Keratinocyte (primary cell): ENCODE measurements around the gene SLC25A21. TPM values are rescaled to one million over a fixed set of nuclear protein-coding genes. Genes with fewer than 3 reads are reported as not detected.

Experiments used
- DNase-seq: peaks from one replicate; pipeline ENCODE4 v3.0.0-alpha.2; 2011; ENCODE audit warnings: low read depth, missing footprints, low spot score
- FAIRE-seq: peaks from 2 replicates; lab custom pipeline; 2011; peaks lifted over from hg19 to GRCh38; lab: Jason Lieb, UNC
- H2AFZ ChIP-seq: 2 replicates; pipeline ENCODE4 v1.6.0; 2012; ENCODE audit warnings: low read length, control low read depth, inconsistent platforms; ENCODE audit not compliant: control insufficient read depth
- H3K27ac ChIP-seq: 2 replicates; pipeline ENCODE4 v1.5.1; 2011; ENCODE audit warnings: low read length; ENCODE audit not compliant: control insufficient read depth, insufficient read depth
- H3K27me3 ChIP-seq: 3 replicates; pipeline ENCODE4 v1.6.0; 2011; ENCODE audit warnings: low read length; ENCODE audit not compliant: control insufficient read depth, insufficient read depth; ENCODE audit errors: extremely low read depth
- H3K36me3 ChIP-seq, 2 experiments: 2 replicates in 1 of 2; 3 replicates in 1 of 2; pipeline ENCODE4 v1.5.1; 2011; ENCODE audit warnings: low read length in 2 of 2, mild to moderate bottlenecking in 1 of 2; ENCODE audit not compliant: control insufficient read depth in 2 of 2, insufficient read depth in 2 of 2; ENCODE audit errors: extremely low read depth in 1 of 2
- H3K4me1 ChIP-seq: 3 replicates; pipeline ENCODE4 v1.5.1; 2011; ENCODE audit warnings: low read length; ENCODE audit not compliant: control insufficient read depth, insufficient read depth; ENCODE audit errors: extremely low read depth
- H3K4me2 ChIP-seq: 3 replicates; pipeline ENCODE4 v1.6.0; 2011; ENCODE audit warnings: low read depth, low read length; ENCODE audit not compliant: control insufficient read depth, insufficient read depth; ENCODE audit errors: extremely low read depth
- H3K4me3 ChIP-seq, 3 experiments: fragments of 200-600 bp in 1 of 3; sonication (generic) in 1 of 3; 2 replicates in 2 of 3; 3 replicates in 1 of 3; pipeline ENCODE4 v1.5.1; 2011 to 2016; ENCODE audit warnings: low read length in 3 of 3, mild to moderate bottlenecking in 3 of 3, control low read depth in 2 of 3, inconsistent platforms in 1 of 3, low read depth in 1 of 3, mixed read lengths in 1 of 3, mixed run types in 1 of 3, moderate library complexity in 1 of 3; ENCODE audit not compliant: control insufficient read depth in 2 of 3, insufficient read depth in 2 of 3; ENCODE audit errors: extremely low read depth in 1 of 3
- H3K79me2 ChIP-seq: 2 replicates; pipeline ENCODE4 v1.6.0; 2012; ENCODE audit warnings: low read length; ENCODE audit not compliant: control insufficient read depth, insufficient read depth
- H3K9ac ChIP-seq: 3 replicates; pipeline ENCODE4 v1.6.0; 2011; ENCODE audit warnings: low read length; ENCODE audit not compliant: control insufficient read depth, insufficient read depth; ENCODE audit errors: extremely low read depth
- H3K9me1 ChIP-seq: 3 replicates; pipeline ENCODE4 v1.6.0; 2011; ENCODE audit warnings: low read length; ENCODE audit not compliant: control insufficient read depth, insufficient read depth; ENCODE audit errors: extremely low read depth
- H3K9me3 ChIP-seq: 2 replicates; pipeline ENCODE4 v1.5.1; 2012; ENCODE audit warnings: low read depth, low read length; ENCODE audit not compliant: control insufficient read depth
- H4K20me1 ChIP-seq: 3 replicates; pipeline ENCODE4 v1.6.0; 2011; ENCODE audit warnings: low read length; ENCODE audit not compliant: control insufficient read depth, insufficient read depth; ENCODE audit errors: extremely low read depth
- EZH2 ChIP-seq: IDR thresholded peaks from one replicate; pipeline ENCODE4 v1.6.1; 2012; ENCODE audit warnings: inconsistent platforms, mild to moderate bottlenecking, low read length, moderate library complexity
- dilution Hi-C: fragments of 300-500 bp; cut with MboI; formaldehyde crosslinking; loops from one replicate; pipeline ENCODE4 v1.7.0; 2020; ENCODE audit warnings: low sequenced_read_pairs; ENCODE audit not compliant: extremely low pct_ligation_motif_present
- polyA plus RNA-seq, 5 experiments: library from polyadenylated mRNA; depleted of rRNA in 3 of 5; stranded (reverse) in 3 of 5; stranded (forward) in 1 of 5; unstranded in 1 of 5; fragments of >200 nt; gene quantifications; 1 replicate in 1 of 5; 2 replicates in 3 of 5; 3 replicates in 1 of 5; pipeline versions ENCODE4 v1.2.1 to v1.2.3, GENCODE V29; 2011 to 2012; ENCODE audit warnings: missing spikeins in 2 of 5, low read depth in 1 of 5, low replicate concordance in 1 of 5
- TF ChIP-seq, protein P1 (sequence below), 3 experiments: IDR thresholded peaks in 1 of 3; conservative IDR thresholded peaks in 1 of 3; optimal IDR thresholded peaks in 1 of 3; 2 replicates in 2 of 3; 3 replicates in 1 of 3; pipeline versions ENCODE3 to v1.5.1; 2011; ENCODE audit warnings: low read length in 3 of 3, mild to moderate bottlenecking in 3 of 3, moderate library complexity in 2 of 3, control low read depth in 1 of 3, inconsistent platforms in 1 of 3; ENCODE audit not compliant: insufficient read depth in 2 of 3; ENCODE audit errors: extremely low read depth in 1 of 3

The SLC25A21 gene
- polyA plus RNA-seq, 1 donor (not counting 4 experiments of a cell fraction or from before 2014, with no cell fraction given), result 0.66 TPM

DNA sequence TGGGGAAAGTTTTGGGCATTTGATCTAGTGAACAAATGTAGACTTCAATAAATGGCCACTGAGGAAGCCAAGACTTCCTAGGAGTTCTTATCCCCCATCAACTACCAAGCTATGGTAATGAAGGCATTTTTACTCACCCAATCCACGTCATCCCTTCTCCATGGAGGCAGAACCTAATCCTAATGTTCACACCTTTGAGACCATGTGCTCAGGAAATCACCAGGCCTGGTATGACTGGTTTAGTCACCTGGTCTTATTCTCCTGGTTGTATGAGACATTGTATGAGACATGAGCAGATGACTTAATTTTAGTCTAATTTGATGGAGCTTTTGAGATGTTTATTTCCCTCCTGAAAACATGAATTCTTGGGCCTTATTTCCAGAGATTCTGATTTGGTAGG, 422.2 kb downstream of the SLC25A21 start:
- DNase-seq (no peak), FAIRE-seq (no peak)
- H4K20me1 ChIP-seq, result no peaks in the 10 kb centered on the region
- no peak overlapping the region for H3K4me2 ChIP-seq
- no peaks in the 10 kb centered on the region for H3K79me2 ChIP-seq
- no peak overlapping the region for H3K4me3 ChIP-seq
- no peak overlapping the region for H2AFZ ChIP-seq
- H3K27ac ChIP-seq, result no peak overlapping the region
- no peaks in the 10 kb centered on the region for H3K9me1 ChIP-seq
- H3K9me3 ChIP-seq, result no peaks in the 10 kb centered on the region
- no peak for TF ChIP-seq EZH2
- dilution Hi-C loops, result no loop called here
- no peaks in the 10 kb centered on the region for H3K4me1 ChIP-seq
- no peak overlapping the region for H3K9ac ChIP-seq
- peaks cover 3% of the 10 kb centered on the region for H3K27me3 ChIP-seq
- no peaks in the 10 kb centered on the region for H3K36me3 ChIP-seq

DNA sequence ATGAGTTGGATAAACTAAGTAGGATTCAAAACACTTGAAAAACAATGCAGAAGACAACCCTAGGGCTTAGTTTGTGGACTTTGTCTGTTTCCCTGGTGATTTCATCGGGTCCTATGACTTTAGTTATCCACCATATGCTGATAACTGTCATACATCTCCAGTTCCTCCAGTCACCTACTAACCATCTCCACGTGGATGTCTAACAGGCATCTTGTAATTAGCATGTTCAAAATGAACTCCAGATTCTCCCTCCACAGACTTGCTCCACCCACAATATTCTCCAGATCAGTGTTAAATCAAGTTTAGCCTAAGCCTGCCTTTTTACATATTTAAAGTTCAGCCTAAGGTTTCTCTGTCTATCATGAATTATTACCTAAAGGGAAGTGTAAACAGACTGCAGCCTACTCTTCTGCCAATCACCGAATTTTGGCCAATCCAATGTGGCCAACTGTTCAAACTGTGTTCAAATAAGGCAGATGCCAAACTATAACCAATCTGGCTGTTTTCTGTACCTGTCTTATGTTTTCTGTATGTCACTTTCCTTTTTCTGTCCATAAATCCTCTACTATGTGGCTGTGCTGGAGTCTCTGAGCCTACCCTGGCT, 423.7 kb downstream of the SLC25A21 start:
- Histone ChIP-seq H3K79me2 (no peaks in the 10 kb centered on the region), H3K27ac (no peak overlapping the region), H3K4me1 (no peaks in the 10 kb centered on the region), H3K27me3 (peaks cover 3% of the 10 kb centered on the region), H4K20me1 (no peaks in the 10 kb centered on the region), H3K9me3 (no peaks in the 10 kb centered on the region), H3K36me3 (no peaks in the 10 kb centered on the region), H3K4me2 (no peak overlapping the region), H3K4me3 (no peak overlapping the region), H3K9ac (no peak overlapping the region), H3K9me1 (no peaks in the 10 kb centered on the region), H2AFZ (no peak overlapping the region)
- TF ChIP-seq, protein P1, sequence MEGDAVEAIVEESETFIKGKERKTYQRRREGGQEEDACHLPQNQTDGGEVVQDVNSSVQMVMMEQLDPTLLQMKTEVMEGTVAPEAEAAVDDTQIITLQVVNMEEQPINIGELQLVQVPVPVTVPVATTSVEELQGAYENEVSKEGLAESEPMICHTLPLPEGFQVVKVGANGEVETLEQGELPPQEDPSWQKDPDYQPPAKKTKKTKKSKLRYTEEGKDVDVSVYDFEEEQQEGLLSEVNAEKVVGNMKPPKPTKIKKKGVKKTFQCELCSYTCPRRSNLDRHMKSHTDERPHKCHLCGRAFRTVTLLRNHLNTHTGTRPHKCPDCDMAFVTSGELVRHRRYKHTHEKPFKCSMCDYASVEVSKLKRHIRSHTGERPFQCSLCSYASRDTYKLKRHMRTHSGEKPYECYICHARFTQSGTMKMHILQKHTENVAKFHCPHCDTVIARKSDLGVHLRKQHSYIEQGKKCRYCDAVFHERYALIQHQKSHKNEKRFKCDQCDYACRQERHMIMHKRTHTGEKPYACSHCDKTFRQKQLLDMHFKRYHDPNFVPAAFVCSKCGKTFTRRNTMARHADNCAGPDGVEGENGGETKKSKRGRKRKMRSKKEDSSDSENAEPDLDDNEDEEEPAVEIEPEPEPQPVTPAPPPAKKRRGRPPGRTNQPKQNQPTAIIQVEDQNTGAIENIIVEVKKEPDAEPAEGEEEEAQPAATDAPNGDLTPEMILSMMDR (optimal IDR thresholded peaks at IDR 0.05 in 1 of 3, IDR thresholded peaks at IDR 0.05 in 1 of 3, conservative IDR thresholded peaks at IDR 0.05 in 1 of 3; ENCODE audit: extremely low read depth in 1 of 3, insufficient read depth in 2 of 3, low read length in 3 of 3), result no peak
- no peak for TF ChIP-seq EZH2
- FAIRE-seq, result no peak
- dilution Hi-C loops, result no loop called here
- no peak for DNase-seq
